ENCODE data around the gene UBE2J1.
"Not testable (repeated sequence)": the region's sequence is repeated elsewhere in the genome, so short reads cannot be mapped to it uniquely, and the experiment has no call there.

The UBE2J1 gene

GRCh38 chr6:89297695-89298351 is 54.7 kb downstream of the UBE2J1 start:
- DNase-seq (ENCODE audit: low read depth, low spot score), result peak; percentile 94
- H3K27ac ChIP-seq, result peak overlapping the region; percentile 50

GRCh38 chr6:89295981-89296380 is 56.5 kb downstream of the UBE2J1 start:
- H3K27ac ChIP-seq, result no peak overlapping the region
- no peak for DNase-seq (ENCODE audit: low read depth, low spot score)

GRCh38 chr6:89295116-89295515 is 57.4 kb downstream of the UBE2J1 start:
- H3K27ac ChIP-seq; DNase-seq (ENCODE audit: low read depth, low spot score): not testable (repeated sequence)

GRCh38 chr6:89291256-89291819 is 61.2 kb downstream of the UBE2J1 start:
- H3K27ac ChIP-seq, result no peak overlapping the region
- DNase-seq (ENCODE audit: low read depth, low spot score), result no peak

- no peak for DNase-seq (ENCODE audit: low read depth, low spot score)
- no peak overlapping the region for H3K27ac ChIP-seq
Observed at GRCh38 chr6:89290401-89291155, 61.9 kb downstream of the UBE2J1 start.

GRCh38 chr6:89289710-89290109 is 62.8 kb downstream of the UBE2J1 start:
- no peak for DNase-seq (ENCODE audit: low read depth, low spot score)
- H3K27ac ChIP-seq, result no peak overlapping the region

GRCh38 chr6:89287351-89288028 is 65.0 kb downstream of the UBE2J1 start:
- no peak for DNase-seq (ENCODE audit: low read depth, low spot score)
- H3K27ac ChIP-seq, result no peak overlapping the region

- no peak overlapping the region for H3K27ac ChIP-seq
- DNase-seq (ENCODE audit: low read depth, low spot score), result no peak
Observed at GRCh38 chr6:89286516-89286915, 66.0 kb downstream of the UBE2J1 start.

GRCh38 chr6:89284963-89285735 is 67.4 kb downstream of the UBE2J1 start:
- no peak for DNase-seq (ENCODE audit: low read depth, low spot score)

GRCh38 chr6:89284081-89284480 is 68.4 kb downstream of the UBE2J1 start:
- no peak overlapping the region for H3K27ac ChIP-seq
- DNase-seq (ENCODE audit: low read depth, low spot score), result no peak

More at GRCh38 chr6:89284963-89285735, 67.4 kb downstream of the UBE2J1 start:
- H3K27ac ChIP-seq, result no peak overlapping the region

- DNase-seq (ENCODE audit: low read depth, low spot score), result no peak
- no peak overlapping the region for H3K27ac ChIP-seq
Observed at GRCh38 chr6:89282749-89283148, 69.8 kb downstream of the UBE2J1 start.

GRCh38 chr6:89281779-89282246 is 70.7 kb downstream of the UBE2J1 start:
- no peak overlapping the region for H3K27ac ChIP-seq
- no peak for DNase-seq (ENCODE audit: low read depth, low spot score)

GRCh38 chr6:89278956-89279355 is 73.6 kb downstream of the UBE2J1 start:
- DNase-seq (ENCODE audit: low read depth, low spot score), result no peak

More at GRCh38 chr6:89278956-89279355, 73.6 kb downstream of the UBE2J1 start:
- no peak overlapping the region for H3K27ac ChIP-seq
